Activated CD8-positive, alpha-beta T cell treated with anti-CD3 and anti-CD28 coated beads, Interleukin-2, amount 10 ng/mL, durations not matched to agents 7 days and 5 days (primary cell): ENCODE measurements around the gene PRKAB1. TPM values are rescaled to one million over a fixed set of nuclear protein-coding genes. Genes with fewer than 3 reads are reported as not detected.

Experiments used
- ATAC-seq: fragments of 150-1000 bp; cut with Tn5 transposase; one replicate; pipeline ENCODE4 v1.10.0; 2021; ENCODE audit warnings: moderate library complexity
- CTCF ChIA-PET: fragments of 350-600 bp; sonication (Branson Sonifier 250); formaldehyde crosslinking; loops from one replicate; lab custom pipeline; 2021; ENCODE audit warnings: antibody characterized with exemption; lab: Charles Lee
- POLR2A ChIA-PET: fragments of 350-600 bp; sonication (Branson Sonifier 250); formaldehyde crosslinking; loops from one replicate; lab custom pipeline; 2021; ENCODE audit warnings: antibody characterized with exemption; lab: Charles Lee
- DNase-seq: peaks from one replicate; pipeline ENCODE4 v3.0.0-alpha.2; 2020
- H3K27ac Mint-ChIP-seq: one replicate; pipeline ENCODE4 v1.8.0; 2021; ENCODE audit warnings: mild to moderate bottlenecking, mixed read lengths
- H3K27me3 Mint-ChIP-seq: one replicate; pipeline ENCODE4 v1.8.0; 2021; ENCODE audit warnings: low read depth, mixed read lengths
- H3K36me3 Mint-ChIP-seq: one replicate; pipeline ENCODE4 v1.8.0; 2021; ENCODE audit warnings: low read depth, mixed read lengths
- H3K4me1 Mint-ChIP-seq: one replicate; pipeline ENCODE4 v1.8.0; 2021; ENCODE audit warnings: low read depth, mixed read lengths
- H3K4me3 Mint-ChIP-seq: one replicate; pipeline ENCODE4 v1.8.0; 2021; ENCODE audit warnings: mild to moderate bottlenecking, mixed read lengths
- H3K9me3 Mint-ChIP-seq: one replicate; pipeline ENCODE4 v1.8.0; 2022; ENCODE audit warnings: mixed read lengths; ENCODE audit not compliant: insufficient read depth
- microRNA-seq: library from miRNA; unstranded; fragments of <30 nt; microRNA quantifications from one replicate; pipeline ENCODE4 v1.2.0, GENCODE V29; 2022
- total RNA-seq, 2 experiments: library from RNA; stranded (reverse); gene quantifications; one replicate each; pipeline ENCODE4 v1.2.3, GENCODE V29; 2021

Gene PRKAB1
- total RNA-seq, 2 experiments from 2014 or later = 31.7 to 33.1 TPM

DNA sequence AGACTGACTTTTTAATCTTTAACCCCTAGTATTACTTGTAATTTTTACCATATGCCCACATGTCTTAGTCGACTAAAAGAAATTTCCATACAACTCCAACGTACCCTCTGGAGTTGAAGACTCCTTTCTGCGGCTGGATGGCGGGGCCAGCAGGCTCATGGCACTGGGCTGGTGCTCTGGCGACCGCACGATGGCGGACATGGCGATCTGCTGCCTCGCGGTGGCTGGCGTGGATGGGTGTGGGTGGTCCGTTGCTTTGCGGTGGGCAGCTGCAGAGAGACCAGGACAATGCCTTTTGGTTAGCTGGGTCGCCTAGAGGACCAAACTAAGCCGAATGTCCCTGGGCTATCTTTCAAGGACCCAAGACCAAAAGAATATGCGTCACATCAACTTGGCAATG, 50.2 kb downstream of the PRKAB1 start:
- H3K27me3 Mint-ChIP-seq = no peaks in the 10 kb centered on the region

GRCh38 chr12:119720349-119720748, 52.4 kb downstream of the PRKAB1 start:
- DNase-seq (no peak), ATAC-seq (no peak)
- H3K27ac Mint-ChIP-seq = no peak overlapping the region
- no peaks in the 10 kb centered on the region for H3K27me3 Mint-ChIP-seq
- H3K4me1 Mint-ChIP-seq = no peaks in the 10 kb centered on the region
- CTCF ChIA-PET = no interaction called here
- H3K36me3 Mint-ChIP-seq = peaks cover 54% of the 10 kb centered on the region
- POLR2A ChIA-PET = no interaction called here
- no peaks in the 10 kb centered on the region for H3K9me3 Mint-ChIP-seq
- H3K4me3 Mint-ChIP-seq = no peak overlapping the region

More for the DNA sequence above, 50.2 kb downstream of the PRKAB1 start:
- DNase-seq (no peak), ATAC-seq (no peak)
- ChIA-PET CTCF (interaction anchor here (0.8 kb wide), 1 partner anchor 9 kb away, joined by 3 read pairs; no protein-coding TSS in a partner anchor), POLR2A (no interaction called here)
- Mint-ChIP-seq H3K9me3 (no peaks in the 10 kb centered on the region), H3K36me3 (peaks cover 70% of the 10 kb centered on the region), H3K4me3 (no peak overlapping the region), H3K27ac (no peak overlapping the region), H3K4me1 (no peaks in the 10 kb centered on the region)

DNA sequence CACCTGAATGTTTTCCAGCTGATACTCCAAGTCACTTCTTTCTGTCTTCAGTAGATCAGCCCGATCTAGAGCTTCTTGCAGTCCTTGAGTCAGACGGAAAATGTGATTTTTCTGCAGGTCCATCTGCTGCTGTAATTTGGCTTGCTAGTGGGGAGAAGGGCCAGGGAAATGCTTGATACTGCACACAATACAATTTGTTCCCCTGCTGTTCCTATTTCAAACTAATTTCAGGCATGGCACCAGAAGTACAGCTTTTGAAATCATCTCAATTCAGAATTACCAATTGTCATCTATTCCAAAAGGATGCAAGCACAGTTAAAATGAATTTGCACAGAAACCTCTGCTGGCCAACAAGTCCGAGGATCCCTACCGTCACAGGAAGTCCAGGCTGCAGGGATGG, 53.4 kb downstream of the PRKAB1 start:
- POLR2A ChIA-PET = no interaction called here
- Mint-ChIP-seq H3K36me3 (peaks cover 51% of the 10 kb centered on the region), H3K9me3 (no peaks in the 10 kb centered on the region), H3K4me3 (no peak overlapping the region), H3K4me1 (no peaks in the 10 kb centered on the region), H3K27me3 (no peaks in the 10 kb centered on the region), H3K27ac (no peak overlapping the region)
- ATAC-seq = no peak
- no peak for DNase-seq
- CTCF ChIA-PET = interaction anchor here (2.0 kb wide), 1 partner anchor 26 kb away, joined by 5 read pairs; no protein-coding TSS in a partner anchor

- Mint-ChIP-seq H3K27ac (no peak overlapping the region), H3K36me3 (peaks cover 42% of the 10 kb centered on the region)
These were observed 57.6 kb downstream of the PRKAB1 start for GRCh38 chr12:119725523-119725922.

DNA sequence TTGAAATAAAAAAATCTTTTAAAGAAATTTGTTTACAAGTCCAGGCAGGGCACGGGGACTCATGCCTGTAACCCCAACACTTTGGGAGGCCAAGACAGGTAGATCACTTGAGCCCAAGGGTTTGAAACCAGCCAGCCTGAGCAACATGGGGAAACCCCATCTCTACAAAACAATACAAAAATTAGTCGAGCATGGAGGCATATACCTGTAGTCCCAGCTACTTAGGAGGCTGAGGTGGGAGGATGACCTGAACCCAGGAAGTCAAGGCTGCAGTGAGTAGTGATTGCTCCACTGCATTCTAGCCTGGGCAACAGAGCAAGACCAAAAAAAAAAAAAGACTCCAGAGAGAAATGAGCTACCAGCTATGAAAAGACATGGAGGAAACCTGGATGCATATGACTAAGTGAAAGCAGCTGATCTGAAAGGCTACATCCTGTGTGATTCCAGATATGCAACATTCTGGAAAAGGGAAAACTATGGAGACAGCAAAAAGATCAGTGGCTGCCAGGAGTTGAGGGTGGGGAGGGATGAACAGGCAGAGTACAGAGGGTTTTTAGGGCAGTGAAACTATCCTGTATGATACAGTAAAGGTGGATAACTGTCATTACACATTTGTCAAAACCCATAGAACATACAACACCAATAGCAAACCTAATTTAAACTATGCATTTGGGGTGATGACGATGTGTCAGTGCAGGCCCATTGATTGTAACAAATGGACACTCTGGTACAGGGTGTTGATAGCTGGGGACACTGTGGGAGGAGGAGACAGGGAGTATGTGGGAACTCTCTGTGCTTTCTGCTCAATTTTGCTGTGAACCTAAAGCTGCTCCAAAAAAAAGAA, 59.9 kb downstream of the PRKAB1 start:
- ChIA-PET CTCF (no interaction called here), POLR2A (interaction anchor here (0.6 kb wide), 1 partner anchor 200 kb away, joined by 3 read pairs; no protein-coding TSS in a partner anchor)
- Mint-ChIP-seq H3K27me3 (no peaks in the 10 kb centered on the region), H3K4me1 (peaks cover 2% of the 10 kb centered on the region), H3K4me3 (no peak overlapping the region), H3K36me3 (peaks cover 42% of the 10 kb centered on the region), H3K9me3 (no peaks in the 10 kb centered on the region), H3K27ac (no peak overlapping the region)
- ATAC-seq (no peak), DNase-seq (no peak)

More at GRCh38 chr12:119725523-119725922, 57.6 kb downstream of the PRKAB1 start:
- H3K4me3 Mint-ChIP-seq = no peak overlapping the region
- H3K4me1 Mint-ChIP-seq = no peaks in the 10 kb centered on the region
- CTCF ChIA-PET = no interaction called here
- H3K9me3 Mint-ChIP-seq = no peaks in the 10 kb centered on the region
- H3K27me3 Mint-ChIP-seq = no peaks in the 10 kb centered on the region
- POLR2A ChIA-PET = no interaction called here
- ATAC-seq = no peak
- no peak for DNase-seq

- Mint-ChIP-seq H3K27me3 (no peaks in the 10 kb centered on the region), H3K9me3 (no peaks in the 10 kb centered on the region), H3K36me3 (peaks cover 45% of the 10 kb centered on the region), H3K4me1 (peaks cover 2% of the 10 kb centered on the region), H3K27ac (peak overlapping the region; percentile 40), H3K4me3 (no peak overlapping the region)
- DNase-seq (no peak), ATAC-seq (no peak)
- POLR2A ChIA-PET = interaction anchor here (0.6 kb wide), 2 partner anchors 200 to 474 kb away, joined by 3 read pairs; no protein-coding TSS in a partner anchor
- CTCF ChIA-PET = no interaction called here
These were observed 60.5 kb downstream of the PRKAB1 start for GRCh38 chr12:119728444-119728745.

GRCh38 chr12:119729871-119730270, 61.9 kb downstream of the PRKAB1 start:
- Mint-ChIP-seq H3K4me1 (peaks cover 2% of the 10 kb centered on the region), H3K4me3 (no peak overlapping the region), H3K36me3 (peaks cover 54% of the 10 kb centered on the region), H3K27me3 (no peaks in the 10 kb centered on the region), H3K27ac (no peak overlapping the region), H3K9me3 (no peaks in the 10 kb centered on the region)
- ChIA-PET CTCF (no interaction called here), POLR2A (no interaction called here)
- no peak for ATAC-seq
- no peak for DNase-seq

DNA sequence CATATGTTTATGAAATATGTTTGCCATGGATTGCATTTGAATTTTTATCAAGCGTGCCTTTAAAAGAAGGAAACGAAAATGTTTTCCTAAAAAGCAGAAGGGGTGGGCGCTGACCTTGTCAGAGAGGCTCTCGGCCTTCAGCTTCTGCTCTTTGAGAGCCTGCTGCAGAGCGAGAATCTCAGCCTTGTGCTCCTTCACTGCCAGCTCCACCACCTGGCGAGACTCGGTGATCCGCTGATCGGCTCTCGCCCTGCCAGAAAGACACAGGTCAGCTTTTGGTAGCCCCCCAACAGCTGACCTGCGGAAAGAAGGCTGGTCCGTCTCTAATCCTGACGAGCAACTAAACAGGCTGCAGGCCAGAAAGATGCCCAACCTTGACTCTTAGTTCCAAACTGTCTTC, 62.4 kb downstream of the PRKAB1 start:
- ChIA-PET CTCF (no interaction called here), POLR2A (no interaction called here)
- H3K36me3 Mint-ChIP-seq = peaks cover 56% of the 10 kb centered on the region

More for the DNA sequence above, 62.4 kb downstream of the PRKAB1 start:
- Mint-ChIP-seq H3K27me3 (no peaks in the 10 kb centered on the region), H3K4me3 (no peak overlapping the region), H3K4me1 (peaks cover 2% of the 10 kb centered on the region), H3K27ac (no peak overlapping the region), H3K9me3 (no peaks in the 10 kb centered on the region)
- DNase-seq = no peak
- no peak for ATAC-seq

Small RNAs within 50 kb of the gene (microRNA-seq; reads per million reads assigned to microRNA genes)
- gene MIR1178 = not detected

Other genes with a start within 250 kb of the PRKAB1 start
- gene TMEM233, start 74.4 kb upstream of the PRKAB1 start, total RNA-seq = not detected
- 100 to 1,000 TPM; 111 to 115 TPM for gene CIT, start 209.2 kb downstream of the PRKAB1 start, total RNA-seq